Renal pelvis (tissue), 12 donors: ENCODE measurements around the gene LY9. TPM values are rescaled to one million over a fixed set of nuclear protein-coding genes. Genes with fewer than 3 reads are reported as not detected.

Source experiments
- DNase-seq: peaks from one replicate; pipeline ENCODE4 v3.0.0-alpha.2; 2013
- long read RNA-seq, 16 experiments: transcript quantifications; one replicate each; lab custom pipeline, GENCODE V29; 2026
- polyA plus RNA-seq, 3 donors: library from polyadenylated mRNA; unstranded; fragments of 120-200 nt; gene quantifications; one replicate each; pipeline ENCODE4 v1.2.1, GENCODE V29; 2013; ENCODE audit not compliant: insufficient read length in 3 of 3

Gene LY9
- under 1 TPM; 0.07 to 0.20 (median 0.14) TPM for polyA plus RNA-seq
- long read RNA-seq, donor 1, result 0 reads
- long read RNA-seq, donor 2, result 0 reads
- long read RNA-seq, donor 3, result 0 reads
- long read RNA-seq, donor 4, result 0 reads
- long read RNA-seq, donor 5, result 0 reads
- long read RNA-seq, donor 6, result 0 reads
- long read RNA-seq, donor 7, result 0 reads
- long read RNA-seq, donor 8, result 0 reads
- long read RNA-seq, donor 9, result 0 reads
- long read RNA-seq, donor 10, result 0 reads
- long read RNA-seq, donor 11, result 0 reads
- long read RNA-seq, donor 12, result 0 reads
- long read RNA-seq, donor 13, result 0 reads
- long read RNA-seq, donor 14, result 0 reads
- long read RNA-seq, donor 15, result 0 reads
- long read RNA-seq, donor 16, result 0 reads

DNA sequence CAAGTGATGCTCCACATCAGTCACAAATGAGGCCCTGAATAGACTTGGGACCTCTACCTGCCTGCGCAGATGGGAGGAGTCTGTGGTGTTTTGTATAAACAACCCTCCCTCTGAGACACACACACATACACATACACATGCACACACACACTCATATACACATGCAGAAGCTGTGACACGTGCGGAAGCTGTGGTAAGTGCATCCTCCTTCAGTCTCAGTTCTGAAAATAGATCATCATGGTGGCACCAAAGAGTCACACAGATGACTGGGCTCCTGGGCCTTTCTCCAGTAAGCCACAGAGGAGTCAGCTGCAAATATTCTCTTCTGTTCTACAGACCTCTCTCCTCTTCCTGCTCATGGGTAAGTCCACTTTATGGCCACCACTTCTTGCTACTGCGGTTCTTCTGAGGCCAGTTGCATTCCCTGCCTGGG, at the start of gene LY9:
TSS of gene LY9 (plus strand) at position 224 of the 433 bp plus-strand sequence. CDS start at position 238, 14 bp downstream.
- DNase-seq, result no peak

DNA sequence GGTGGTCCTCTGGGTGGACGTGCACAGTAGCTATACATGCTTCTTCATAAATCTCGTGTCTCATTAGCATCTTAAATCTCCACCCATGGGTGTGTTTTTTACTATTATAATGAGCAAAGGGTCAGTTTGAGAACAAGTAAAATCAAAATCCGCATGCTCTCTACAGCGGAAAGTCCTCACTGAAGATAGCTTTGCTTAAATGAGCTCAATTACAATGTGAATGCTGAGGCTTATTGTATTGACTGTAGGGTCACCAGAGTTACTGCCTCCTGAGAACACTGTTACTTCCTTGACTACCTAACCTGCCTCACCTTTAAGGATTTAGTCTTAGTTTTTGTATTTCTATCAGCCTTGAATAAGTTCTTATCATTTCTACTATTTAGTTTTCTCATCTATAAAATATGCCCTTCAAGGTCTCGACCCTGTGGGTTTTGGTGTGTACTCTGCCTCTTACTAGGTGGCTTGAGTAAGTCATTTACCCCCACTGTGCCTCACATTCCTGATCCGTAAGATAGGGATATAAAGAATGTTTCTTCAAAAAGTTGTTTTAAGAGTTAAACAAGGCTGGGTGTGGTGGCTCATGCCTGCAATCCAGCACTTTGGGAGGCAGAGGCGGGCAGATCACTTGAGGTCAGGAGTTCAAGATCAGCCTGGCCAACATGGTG, 49.0 kb upstream of the LY9 start:
- DNase-seq, result no peak

DNA sequence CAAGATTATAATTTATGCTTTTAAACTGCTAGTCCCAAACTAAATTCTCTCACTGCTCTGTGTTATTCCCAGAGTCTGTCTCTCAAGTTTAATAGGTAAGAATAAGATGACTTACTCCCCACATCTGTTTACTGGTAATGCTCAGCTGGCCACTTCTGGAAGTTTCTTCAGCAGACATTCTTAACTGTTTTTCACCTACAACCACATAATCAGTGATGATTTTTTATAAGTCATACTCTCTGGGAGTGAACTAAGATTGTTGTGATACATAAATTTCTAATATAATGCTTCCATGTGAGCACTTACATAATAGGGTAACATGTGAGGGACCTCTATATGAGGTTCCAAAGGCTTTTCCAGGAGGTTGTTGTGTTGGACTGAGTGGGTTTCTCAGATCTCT, 48.3 kb upstream of the LY9 start:
- no peak for DNase-seq

GRCh38 chr1:160748181-160748877, 47.6 kb upstream of the LY9 start:
- DNase-seq, result no peak

- DNase-seq, result no peak
These were observed 47.1 kb upstream of the LY9 start for GRCh38 chr1:160748878-160749269.

GRCh38 chr1:160750608-160751007, 45.4 kb upstream of the LY9 start:
- no peak for DNase-seq

- no peak for DNase-seq
These were observed 43.6 kb upstream of the LY9 start for GRCh38 chr1:160752406-160752805.

- no peak for DNase-seq
These were observed 43.0 kb upstream of the LY9 start for GRCh38 chr1:160752924-160753323.

DNA sequence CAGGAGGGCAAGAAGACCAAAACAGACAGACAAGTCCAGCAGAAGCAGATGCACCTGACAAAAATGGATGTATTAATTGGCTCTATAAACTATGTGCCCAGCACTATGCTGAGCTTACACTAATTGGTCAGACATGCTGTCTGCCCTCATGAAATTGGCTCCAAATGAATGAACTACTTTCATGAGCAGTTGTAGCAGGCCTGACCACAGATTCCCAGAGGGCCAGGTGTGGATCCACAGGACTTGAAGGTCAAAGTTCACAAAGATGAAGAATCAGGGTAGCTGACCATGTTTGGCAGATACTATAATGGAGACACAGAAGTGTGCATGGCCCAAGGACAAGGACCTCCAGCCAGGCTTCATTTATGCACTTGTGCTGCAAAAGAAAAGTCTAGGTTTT, 42.4 kb upstream of the LY9 start:
- DNase-seq, result no peak

DNA sequence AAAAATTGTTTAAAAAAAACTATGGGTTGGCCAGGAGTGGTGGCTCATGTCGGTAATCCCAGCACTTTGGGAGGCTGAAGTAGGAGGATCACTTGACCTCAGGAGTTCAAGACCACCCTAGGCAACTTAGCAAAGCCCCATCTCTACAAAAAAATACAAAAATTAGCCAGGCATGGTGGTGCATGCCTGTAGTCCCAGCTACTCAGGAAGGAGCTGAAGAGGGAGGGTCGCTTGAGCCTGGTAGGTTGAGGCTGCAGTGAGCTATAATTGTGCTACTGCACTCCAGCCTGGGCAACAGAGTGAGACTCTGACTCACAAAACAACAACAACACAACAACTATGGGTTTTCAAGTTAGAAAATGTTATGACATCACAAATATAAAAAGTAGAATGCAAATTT, 40.5 kb upstream of the LY9 start:
- DNase-seq, result no peak

DNA sequence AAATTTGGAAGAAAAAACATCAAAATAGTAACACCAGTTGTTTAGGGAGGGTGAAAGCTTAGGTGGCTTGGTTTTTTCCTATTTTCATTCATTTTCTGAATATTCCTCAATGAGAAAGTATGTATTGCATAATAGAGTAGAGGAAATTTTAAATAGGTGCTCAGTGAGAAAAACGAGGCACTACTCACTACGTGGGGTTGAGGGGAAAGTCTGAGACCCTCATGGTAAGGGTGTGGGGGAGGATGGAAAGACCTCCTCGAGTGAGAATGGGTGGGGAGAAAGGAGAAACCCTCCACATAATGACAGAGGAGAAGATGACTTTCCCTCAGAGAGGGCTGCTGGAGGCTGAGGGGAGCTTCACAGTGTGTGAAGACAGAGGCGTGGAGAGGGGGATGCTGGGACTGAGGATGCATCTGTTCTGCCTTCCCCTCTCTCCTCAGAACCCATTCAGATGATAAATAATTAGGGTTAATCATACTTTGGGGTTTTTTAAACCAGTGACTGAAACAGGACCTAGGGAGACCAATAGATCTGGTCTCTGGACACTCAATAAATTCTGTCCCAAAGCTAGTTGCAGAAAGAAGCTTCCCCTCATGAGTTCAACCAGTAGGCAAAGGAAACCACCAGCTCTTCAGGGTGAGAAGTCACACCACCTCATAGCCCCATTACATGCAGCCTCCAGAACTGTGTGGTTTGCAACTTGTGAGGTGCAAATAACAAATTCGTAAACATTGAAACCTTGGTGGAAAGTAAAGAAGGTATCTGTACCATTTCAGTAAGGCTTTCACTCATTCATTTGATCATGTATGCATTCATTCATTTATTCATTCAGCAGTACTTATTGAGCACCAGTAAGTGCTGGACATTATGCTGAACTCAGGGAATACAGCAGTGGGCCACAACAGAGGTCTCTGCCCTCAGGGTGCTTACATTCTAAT, 39.8 kb upstream of the LY9 start:
- no peak for DNase-seq

- DNase-seq, result no peak
These were observed 39.1 kb upstream of the LY9 start for GRCh38 chr1:160756849-160757201.

- no peak for DNase-seq
These were observed 37.5 kb upstream of the LY9 start for GRCh38 chr1:160758521-160758920.

- no peak for DNase-seq
These were observed 36.2 kb upstream of the LY9 start for GRCh38 chr1:160759740-160760139.

DNA sequence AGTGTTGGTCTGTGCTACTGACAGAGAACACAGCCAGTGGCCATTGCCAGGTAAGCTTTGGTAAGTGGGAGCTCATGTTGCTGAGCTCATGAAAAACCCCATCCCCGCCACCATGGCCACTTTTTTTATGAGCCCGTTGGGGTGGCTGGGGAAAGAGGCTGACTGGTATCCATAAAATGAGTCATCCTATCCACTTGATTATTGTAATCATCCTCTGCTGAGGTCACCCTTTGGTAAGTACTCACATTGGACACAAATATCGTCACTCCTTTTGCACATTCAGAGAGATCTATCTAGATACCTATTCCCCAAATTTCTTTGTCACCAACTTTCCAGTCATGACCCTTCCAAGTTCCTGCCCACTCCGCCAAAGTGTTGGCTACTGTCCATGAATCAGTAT, 34.9 kb upstream of the LY9 start:
- no peak for DNase-seq

DNA sequence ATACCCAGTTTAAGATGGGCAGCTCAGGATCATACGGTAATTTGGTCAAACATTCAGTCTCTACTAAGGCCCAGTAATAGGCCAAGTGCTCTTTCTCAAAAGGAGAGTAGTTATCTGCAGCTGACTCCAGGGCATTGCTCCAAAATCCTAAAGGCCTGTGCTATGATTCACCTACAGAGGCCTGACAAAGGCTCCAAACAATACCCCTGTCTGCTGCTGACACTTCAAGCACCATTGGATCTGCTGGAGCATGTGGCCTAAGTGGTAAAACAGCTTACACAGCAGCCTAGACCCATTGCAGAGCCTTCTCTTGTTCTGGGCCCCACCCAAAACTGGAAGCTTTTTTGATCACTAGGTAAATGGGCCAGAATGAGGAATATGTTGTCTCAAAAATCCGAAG, 34.1 kb upstream of the LY9 start:
- DNase-seq, result no peak

DNA sequence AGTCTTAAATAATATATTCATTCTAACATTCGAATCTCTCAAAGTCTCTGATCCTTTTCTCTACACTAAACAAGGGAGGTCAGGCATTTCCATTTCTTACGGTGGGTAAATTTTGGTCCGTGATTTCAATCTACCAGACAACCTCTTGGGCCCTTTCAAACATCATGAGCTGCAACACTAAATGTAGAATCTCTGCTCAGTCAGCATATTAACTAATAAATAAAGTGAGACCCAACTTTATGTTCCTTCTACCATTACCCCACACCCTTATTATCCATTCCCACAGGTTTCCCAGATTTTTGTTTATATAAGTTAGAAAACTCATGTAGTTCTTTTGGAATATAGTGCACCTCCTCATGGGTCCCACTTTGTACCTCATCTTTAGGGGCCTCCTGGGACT, 32.0 kb upstream of the LY9 start:
- DNase-seq, result no peak

GRCh38 chr1:160767395-160768294, 28.3 kb upstream of the LY9 start:
- DNase-seq, result no peak

DNA sequence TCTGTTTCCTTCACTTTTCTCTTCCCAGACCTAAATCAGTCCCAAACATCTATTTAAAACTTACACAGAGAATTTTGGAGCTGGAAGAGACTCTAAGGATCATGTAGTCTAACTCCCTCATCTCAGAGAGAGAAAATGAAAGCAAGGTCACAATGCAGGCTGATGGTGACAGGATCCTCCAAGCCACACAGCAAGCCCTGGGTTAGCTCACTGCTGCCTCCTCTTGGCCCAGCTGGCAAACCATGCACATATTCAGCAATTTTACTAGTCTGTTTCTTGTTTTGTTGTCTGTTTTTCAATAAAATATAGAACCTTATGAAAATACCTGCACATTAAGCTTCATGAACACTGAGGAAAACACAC, 27.7 kb upstream of the LY9 start:
- no peak for DNase-seq

- no peak for DNase-seq
These were observed 23.6 kb upstream of the LY9 start for GRCh38 chr1:160772331-160772730.

DNA sequence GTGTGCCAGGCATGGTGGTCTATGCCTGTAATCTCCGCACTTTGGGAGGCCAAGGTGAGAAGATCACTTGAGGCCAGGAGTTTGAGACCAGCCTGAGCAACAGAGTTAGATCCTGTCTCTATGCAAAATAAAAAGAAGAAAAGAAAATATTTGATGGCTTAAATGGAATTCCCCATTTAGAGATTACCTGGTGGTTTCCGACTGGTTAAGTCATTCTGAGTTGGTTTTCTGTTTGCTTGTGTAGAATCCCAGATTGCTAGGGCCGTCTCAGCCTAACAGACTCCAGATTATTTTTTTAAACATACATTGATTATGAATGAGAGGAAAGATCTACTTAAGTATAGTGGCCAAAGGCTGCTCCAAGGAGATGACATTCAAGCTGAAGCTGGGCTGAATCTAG, 22.9 kb upstream of the LY9 start:
- DNase-seq, result no peak
